ENCODE results near the gene SORCS3. TPM values are rescaled to one million over a fixed set of nuclear protein-coding genes. Genes with fewer than 3 reads are reported as not detected.

SORCS3 gene
- total RNA-seq, 1 experiment from 2014 or later, result 0.18 TPM

- H3K4me1 ChIP-seq, result no peaks in the 10 kb centered on the region
- H3K4me3 Mint-ChIP-seq (ENCODE audit: unreplicated experiment), result no peak overlapping the region
- no peaks in the 10 kb centered on the region for H3K9me3 ChIP-seq
- no peak for DNase-seq
- no peaks in the 10 kb centered on the region for H3K27me3 ChIP-seq (replicated peaks; ENCODE audit: control insufficient read depth, insufficient read depth, low read length)
- H3K36me3 ChIP-seq (ENCODE audit: control insufficient read depth, insufficient read depth, low read length), result no peaks in the 10 kb centered on the region
- no peaks in the 10 kb centered on the region for H3K9me3 Mint-ChIP-seq (ENCODE audit: unreplicated experiment)
- no peak for TF ChIP-seq CTCF (IDR thresholded peaks at IDR 0.05; ENCODE audit: insufficient read depth in 1 of 2, low read depth in 1 of 2, low read length in 1 of 2, severe bottlenecking in 1 of 2, unreplicated experiment in 1 of 2)
- H3K27me3 Mint-ChIP-seq (ENCODE audit: insufficient read depth, unreplicated experiment), result peaks cover 17% of the 10 kb centered on the region
- CTCF ChIA-PET, result no interaction called here
- H3K4me3 ChIP-seq (ENCODE audit: low read depth, low read length), result no peak overlapping the region
- BruUV-seq (replicated peaks), result no TSS peak
- intact Hi-C loops (cut with micrococcal nuclease; ENCODE audit: unreplicated experiment), result loop anchor here (10.0 kb wide), 1 partner anchor 194 kb away; no protein-coding TSS in a partner anchor
- no peak overlapping the region for H3K27ac Mint-ChIP-seq (ENCODE audit: unreplicated experiment)
- POLR2A ChIA-PET, result no interaction called here
- no peaks in the 10 kb centered on the region for H3K4me1 Mint-ChIP-seq (ENCODE audit: low read depth, unreplicated experiment)
- no peaks in the 10 kb centered on the region for H3K36me3 Mint-ChIP-seq (ENCODE audit: insufficient read depth, unreplicated experiment)
Measured at GRCh38 chr10:104778371-104778770, 137.3 kb downstream of the SORCS3 start.

GRCh38 chr10:104779701-104780100 lies 138.6 kb downstream of the SORCS3 start:
- intact Hi-C loops (cut with micrococcal nuclease; ENCODE audit: unreplicated experiment), result loop anchor here (10.0 kb wide), 1 partner anchor 195 kb away; no protein-coding TSS in a partner anchor
- Mint-ChIP-seq H3K27me3 (ENCODE audit: insufficient read depth, unreplicated experiment) (peaks cover 17% of the 10 kb centered on the region), H3K9me3 (ENCODE audit: unreplicated experiment) (no peaks in the 10 kb centered on the region), H3K27ac (ENCODE audit: unreplicated experiment) (no peak overlapping the region), H3K36me3 (ENCODE audit: insufficient read depth, unreplicated experiment) (no peaks in the 10 kb centered on the region), H3K4me1 (ENCODE audit: low read depth, unreplicated experiment) (no peaks in the 10 kb centered on the region), H3K4me3 (ENCODE audit: unreplicated experiment) (no peak overlapping the region)
- Histone ChIP-seq H3K4me1 (no peaks in the 10 kb centered on the region), H3K36me3 (ENCODE audit: control insufficient read depth, insufficient read depth, low read length) (no peaks in the 10 kb centered on the region), H3K27me3 (replicated peaks; ENCODE audit: control insufficient read depth, insufficient read depth, low read length) (no peaks in the 10 kb centered on the region), H3K4me3 (ENCODE audit: low read depth, low read length) (no peak overlapping the region), H3K9me3 (no peaks in the 10 kb centered on the region)
- BruUV-seq (replicated peaks), result no TSS peak
- no peak for DNase-seq
- ChIA-PET CTCF (no interaction called here), POLR2A (no interaction called here)
- no peak for TF ChIP-seq CTCF (IDR thresholded peaks at IDR 0.05; ENCODE audit: insufficient read depth in 1 of 2, low read depth in 1 of 2, low read length in 1 of 2, severe bottlenecking in 1 of 2, unreplicated experiment in 1 of 2)

DNA sequence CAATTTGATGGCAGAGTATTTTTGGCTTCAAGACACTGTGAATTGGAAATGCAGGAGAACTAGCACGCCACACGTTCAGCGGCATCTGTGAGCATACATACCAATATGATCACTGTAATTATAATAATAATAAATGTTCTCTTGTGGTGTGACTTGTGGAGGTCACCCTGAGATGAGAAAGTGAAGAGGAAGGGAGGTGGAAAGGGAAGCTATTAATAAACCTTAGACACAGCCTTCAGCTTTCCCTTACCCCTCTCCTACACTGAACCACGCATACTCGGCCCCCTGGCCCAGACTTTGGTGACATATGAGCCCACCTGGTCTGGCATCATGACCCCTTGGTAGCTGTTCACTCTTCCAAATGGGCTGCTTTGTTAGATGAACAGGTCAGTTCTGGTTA lies 139.1 kb downstream of the SORCS3 start:
- Histone ChIP-seq H3K4me1 (no peaks in the 10 kb centered on the region), H3K9me3 (no peaks in the 10 kb centered on the region), H3K36me3 (ENCODE audit: control insufficient read depth, insufficient read depth, low read length) (no peaks in the 10 kb centered on the region), H3K27me3 (replicated peaks; ENCODE audit: control insufficient read depth, insufficient read depth, low read length) (no peaks in the 10 kb centered on the region), H3K4me3 (ENCODE audit: low read depth, low read length) (no peak overlapping the region)
- Mint-ChIP-seq H3K27me3 (ENCODE audit: insufficient read depth, unreplicated experiment) (peaks cover 17% of the 10 kb centered on the region), H3K27ac (ENCODE audit: unreplicated experiment) (no peak overlapping the region), H3K4me3 (ENCODE audit: unreplicated experiment) (no peak overlapping the region), H3K9me3 (ENCODE audit: unreplicated experiment) (no peaks in the 10 kb centered on the region), H3K36me3 (ENCODE audit: insufficient read depth, unreplicated experiment) (no peaks in the 10 kb centered on the region), H3K4me1 (ENCODE audit: low read depth, unreplicated experiment) (no peaks in the 10 kb centered on the region)
- intact Hi-C loops (cut with micrococcal nuclease; ENCODE audit: unreplicated experiment), result no loop called here
- DNase-seq, result no peak
- TF ChIP-seq CTCF (IDR thresholded peaks at IDR 0.05; ENCODE audit: insufficient read depth in 1 of 2, low read depth in 1 of 2, low read length in 1 of 2, severe bottlenecking in 1 of 2, unreplicated experiment in 1 of 2), result no peak
- BruUV-seq (replicated peaks), result no TSS peak
- POLR2A ChIA-PET, result no interaction called here
- CTCF ChIA-PET, result no interaction called here

Measured in Caco-2 (cell line).